Measurements from ENCODE around the gene MIOX.

- no peak for TF ChIP-seq CTCF (IDR thresholded peaks at IDR 0.05 in 8 of 11, conservative IDR thresholded peaks at IDR 0.05 in 3 of 11)
- TF ChIP-seq POLR2A (IDR thresholded peaks at IDR 0.05) = no peak
Observed at GRCh38 chr22:50520826-50521453, 34.3 kb downstream of the MIOX start.
